Superior temporal gyrus (tissue), 1 donor: ENCODE data around the gene SYS1.

Experiments used
- DNase-seq: peaks from one replicate; pipeline ENCODE4 v3.0.0-alpha.2; 2016; ENCODE audit errors: extremely low spot score

SYS1 gene

DNA sequence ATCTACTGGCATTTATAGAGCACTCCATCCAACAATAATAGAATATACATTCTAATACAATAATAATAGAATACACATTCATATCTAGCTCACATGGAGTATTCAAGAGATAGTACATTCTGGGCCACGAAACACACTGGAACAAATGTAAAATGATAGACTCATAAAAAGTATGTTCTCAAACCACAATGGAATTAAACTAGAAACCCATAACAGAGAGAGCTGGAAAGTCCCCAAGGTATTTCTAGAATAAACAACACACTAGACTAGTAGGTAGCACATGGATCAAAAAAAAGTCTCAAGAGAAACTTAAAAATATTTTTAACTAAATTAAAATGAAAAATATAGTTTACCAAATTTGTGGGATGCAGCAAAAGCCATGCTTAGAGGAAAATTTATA, 24.3 kb downstream of the SYS1 start:
- DNase-seq = no peak

DNA sequence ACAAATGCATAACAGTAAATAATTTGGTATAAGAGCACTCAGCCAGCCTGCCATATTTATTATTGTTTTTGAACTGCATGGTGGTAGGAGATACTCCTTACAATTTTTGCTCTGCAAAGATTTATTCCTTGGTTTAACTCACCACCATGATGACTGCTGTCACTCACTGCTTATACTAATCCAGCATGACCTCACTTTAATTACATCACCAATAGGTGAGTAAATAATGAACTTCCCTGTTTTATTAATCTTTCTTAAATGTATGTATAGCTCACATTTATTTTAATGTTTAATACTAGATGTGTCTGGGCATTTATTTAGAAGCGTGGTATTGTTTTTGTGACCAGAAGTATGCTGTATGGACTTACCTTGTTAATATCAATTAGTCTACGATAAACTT, 28.0 kb downstream of the SYS1 start:
- DNase-seq = no peak

DNA sequence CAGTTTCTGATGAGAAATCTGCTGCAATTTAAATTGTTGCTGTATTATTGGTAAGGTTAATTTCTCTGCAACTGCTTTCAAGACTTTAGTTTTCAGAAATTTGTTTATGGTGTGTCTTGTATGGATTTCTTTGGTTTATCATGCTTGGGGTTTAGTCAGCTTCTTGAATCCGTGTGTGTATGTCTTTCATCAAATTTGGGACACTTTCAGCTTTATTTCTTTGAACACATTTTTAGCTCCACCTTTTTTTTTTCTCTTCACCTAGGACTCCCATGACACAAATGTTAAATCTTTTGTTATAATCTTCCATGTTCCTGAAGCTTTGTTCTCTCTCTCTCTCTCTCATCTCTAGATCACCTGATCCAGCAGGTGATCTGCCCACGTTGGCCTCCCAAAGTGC, 28.6 kb downstream of the SYS1 start:
- no peak for DNase-seq

DNA sequence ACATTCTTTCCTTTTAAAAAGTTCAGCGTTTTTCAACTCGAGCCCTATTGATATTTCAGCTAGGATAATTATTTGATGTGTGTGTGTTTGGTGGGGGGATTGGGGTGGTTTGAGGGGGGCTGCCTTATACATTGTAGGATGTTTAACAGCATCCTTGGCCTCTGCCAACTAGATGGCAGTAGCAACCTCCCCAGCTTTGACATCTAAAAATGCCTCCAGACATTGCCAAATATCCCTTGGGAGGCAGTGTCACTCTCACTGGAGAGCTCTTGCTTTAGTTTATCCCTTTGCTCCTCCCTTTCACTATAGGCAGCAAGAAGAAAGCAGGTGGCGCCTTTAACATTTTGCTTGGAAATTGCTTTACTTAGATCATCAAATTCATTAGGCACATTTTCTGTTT, 29.8 kb downstream of the SYS1 start:
- peak; percentile 80 for DNase-seq

DNA sequence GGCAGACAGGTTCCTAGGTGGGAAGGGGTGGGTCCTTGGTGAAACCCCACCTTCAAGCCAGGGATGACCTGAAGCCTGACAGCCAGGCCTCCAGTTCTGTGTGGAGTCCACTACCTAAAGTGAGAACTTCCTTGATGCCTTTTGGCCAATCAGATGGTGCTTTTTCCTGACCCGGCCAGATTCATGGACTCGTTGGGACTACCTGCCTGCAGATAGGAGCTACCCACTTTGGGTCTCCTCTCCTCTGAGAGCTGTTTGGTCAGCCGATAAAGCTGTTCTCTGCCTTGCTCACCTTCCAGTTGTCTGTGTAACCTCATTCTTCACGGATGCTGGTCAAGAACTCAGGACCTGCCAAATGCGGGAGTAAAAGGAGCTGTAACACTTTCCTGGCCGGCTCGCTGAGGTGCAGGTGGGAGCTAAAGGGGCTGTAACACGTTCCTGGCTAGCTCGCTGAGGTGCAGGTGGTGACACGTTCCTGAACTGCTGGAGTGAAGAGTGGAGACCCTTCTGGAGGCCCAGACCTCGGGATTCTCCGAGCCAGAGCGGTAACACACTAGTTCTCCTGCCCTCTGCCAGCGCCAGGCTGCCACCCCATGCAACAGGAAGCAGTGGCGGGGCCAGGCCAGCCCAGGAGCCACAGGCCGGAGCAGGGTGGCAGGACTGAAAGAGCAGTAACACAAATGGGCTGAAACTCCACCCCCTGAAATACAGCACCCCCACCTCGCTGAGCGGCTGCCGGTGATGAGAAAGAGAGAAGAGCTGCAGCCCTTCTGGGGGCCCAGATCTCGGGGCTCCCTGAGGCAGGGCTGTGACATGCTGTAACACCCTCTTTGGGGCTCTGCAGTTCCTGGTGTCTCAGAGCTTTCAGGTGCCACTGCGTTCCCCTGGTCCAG, 31.5 kb downstream of the SYS1 start:
- no peak for DNase-seq

DNA sequence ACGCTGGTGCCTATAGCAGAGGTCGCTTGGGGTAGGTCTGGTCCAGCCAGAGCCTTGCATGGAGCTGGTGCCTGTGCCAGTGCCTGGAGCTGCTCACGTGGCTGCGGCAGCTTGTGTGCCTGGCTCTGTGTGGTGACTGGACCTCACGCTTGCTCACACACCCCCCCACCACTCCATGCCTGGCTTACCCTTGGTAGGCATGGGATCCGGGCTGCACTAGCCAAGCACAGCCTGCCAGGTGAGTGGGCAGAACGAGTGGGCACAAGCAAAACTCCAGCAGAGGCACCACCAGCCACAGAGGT, 32.1 kb downstream of the SYS1 start:
- no peak for DNase-seq

DNA sequence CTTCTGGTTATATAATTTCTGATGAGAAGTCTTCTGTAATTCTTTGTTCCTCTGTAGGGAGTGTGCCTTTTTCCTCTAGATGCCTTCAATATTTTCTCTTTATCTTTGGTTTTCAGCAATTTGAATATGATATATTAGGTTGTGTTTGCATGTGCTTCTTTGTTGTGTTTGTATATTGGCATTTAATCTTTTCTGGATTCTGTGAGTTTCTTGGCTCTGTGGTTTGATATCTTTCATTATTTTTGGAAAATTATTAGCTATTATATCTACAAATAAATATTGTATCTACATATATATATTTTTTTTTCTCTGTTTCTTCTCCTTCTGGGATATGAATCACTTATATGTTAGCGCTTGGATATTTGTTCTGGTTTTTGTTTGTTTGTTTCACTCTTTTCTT, 36.1 kb downstream of the SYS1 start:
- DNase-seq = no peak

DNA sequence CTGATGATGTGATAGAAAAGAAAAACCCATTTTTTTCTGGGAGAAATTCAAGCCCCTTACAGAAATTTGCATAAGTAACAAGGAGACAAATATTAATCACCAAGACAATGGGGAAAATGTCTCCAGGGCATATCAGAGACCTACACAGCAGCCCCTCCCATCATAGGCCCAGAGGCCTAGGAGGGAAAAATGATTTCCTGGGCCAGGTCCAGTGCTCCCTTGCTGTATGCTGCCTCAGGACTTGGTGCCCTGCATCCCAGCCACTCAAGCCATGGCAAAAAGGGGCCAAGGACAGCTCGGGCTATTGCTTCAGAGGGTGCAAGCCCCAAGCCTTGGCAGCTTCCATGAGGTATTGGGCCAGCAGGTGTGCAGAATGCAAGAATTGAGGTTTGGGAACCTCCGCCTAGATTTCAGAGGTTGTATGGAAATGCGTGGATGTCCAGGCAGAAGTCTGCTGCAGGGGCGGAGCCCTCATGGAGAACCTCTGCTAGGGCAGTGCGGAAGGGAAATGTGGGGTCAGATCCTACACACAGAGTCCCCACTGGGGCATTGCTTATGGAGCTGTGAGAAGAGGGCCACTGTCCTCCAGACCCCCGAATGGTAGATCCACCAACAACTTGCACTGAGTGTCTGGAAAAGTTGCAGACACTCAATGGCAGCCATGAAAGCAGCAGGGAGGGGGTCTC, 37.5 kb downstream of the SYS1 start:
- no peak for DNase-seq

DNA sequence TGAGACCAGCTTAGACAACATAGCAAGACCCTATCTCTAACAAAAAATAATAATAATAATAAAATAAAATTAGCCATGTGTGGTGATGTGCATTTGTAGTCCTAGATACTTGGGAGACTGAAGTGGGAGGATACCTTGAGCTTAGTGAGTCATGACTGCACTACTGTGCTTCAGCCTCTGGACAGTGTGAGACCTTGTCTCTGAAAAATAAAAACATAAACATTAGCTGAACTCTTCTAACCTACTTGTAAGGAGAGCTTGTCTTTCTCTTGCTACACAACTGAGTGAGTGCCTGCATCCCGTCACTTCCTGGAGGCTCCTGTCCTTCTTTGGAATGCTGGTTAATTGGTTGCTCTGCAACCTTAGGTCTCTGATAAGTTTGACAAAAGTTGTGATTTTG, 40.0 kb downstream of the SYS1 start:
- no peak for DNase-seq

DNA sequence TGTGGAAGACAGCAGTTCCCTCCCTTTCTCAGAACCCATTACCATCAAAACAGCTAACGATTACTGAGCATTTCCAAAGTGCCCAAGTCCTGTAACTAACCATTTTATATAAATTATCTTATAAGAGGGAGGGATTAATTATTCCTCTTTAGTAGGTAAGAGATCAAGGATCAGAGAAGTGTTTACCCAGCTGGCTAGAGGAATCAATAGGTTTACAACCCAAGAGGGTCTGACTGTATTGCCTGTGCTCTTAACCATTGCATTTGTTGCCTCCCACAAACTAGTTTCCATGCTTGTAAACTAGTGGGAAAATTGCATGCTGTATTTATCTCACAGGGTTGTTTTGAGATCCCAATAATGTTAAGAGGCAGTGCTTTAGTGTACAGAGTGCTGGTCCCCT, 41.5 kb downstream of the SYS1 start:
- DNase-seq = no peak

DNA sequence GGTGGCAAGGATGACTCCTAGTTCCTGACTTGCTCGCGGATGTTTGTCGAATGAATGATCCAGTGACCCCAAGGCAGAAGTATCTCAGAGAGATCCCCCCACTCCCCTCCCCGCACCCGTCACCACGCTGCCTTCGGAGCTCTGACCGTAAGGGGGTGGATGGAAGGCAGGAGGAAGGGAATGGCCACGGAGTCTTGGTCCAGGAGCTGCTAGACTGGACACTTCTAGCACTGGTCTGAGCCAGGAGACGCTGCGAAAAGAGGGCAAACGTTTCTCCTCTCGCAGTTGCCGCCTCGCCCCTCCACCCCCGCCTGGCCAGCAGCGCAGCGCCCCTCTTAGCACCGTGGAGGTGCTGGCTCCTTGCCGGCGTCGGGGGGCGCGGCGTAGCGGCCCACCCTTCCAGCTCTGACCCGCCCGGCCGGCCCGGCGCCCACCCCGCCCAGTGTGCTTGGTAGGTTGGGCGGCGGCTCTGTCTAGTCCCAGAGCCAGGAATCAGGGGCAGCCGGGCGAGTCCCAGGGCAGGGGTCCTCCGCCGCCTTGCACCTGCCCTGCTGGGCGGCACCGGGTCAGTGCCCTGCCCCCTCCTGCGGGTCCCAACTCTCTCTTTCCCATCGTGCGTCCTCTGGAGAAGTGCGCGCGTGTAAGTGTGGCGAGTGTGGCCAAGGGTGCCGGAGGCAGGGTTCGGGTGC, 42.8 kb downstream of the SYS1 start:
- no peak for DNase-seq

DNA sequence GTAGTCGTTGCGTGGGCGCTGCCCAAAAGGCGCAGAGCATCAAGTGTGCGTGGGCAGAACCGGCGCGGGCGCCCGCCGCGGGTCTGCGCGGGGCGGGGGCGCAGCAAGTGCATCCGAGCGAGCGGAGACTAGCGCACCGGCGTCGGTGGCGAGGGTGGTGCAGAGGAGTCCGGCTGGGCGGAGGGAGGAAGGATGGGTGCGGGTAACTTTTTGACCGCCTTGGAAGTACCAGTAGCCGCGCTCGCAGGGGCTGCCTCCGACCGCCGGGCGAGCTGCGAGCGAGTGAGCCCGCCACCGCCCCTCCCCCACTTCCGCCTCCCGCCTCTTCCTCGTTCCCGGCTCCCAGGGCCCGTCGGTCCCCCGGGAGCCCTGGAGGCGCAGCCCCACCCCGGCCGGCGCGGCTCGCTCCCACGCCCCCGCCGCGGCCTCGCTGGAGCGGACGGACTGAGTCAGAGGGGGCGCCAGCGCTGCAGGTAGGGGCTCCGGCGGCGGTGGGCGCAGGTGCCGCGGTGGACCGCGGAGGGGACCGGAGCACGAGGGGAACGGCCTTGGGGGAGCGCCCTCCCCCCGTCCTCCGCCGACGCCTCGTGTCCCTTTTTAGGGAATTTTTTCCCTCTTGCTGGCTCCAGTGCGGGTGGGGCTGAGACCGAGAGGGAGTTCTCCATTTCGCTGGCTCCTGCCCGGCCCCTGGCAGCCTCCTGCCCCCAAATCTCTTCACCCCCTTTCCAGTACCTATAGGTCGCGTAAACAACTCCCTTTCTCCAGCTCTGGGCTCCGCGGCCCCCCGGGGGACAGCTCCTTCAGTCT, 43.5 kb downstream of the SYS1 start:
- DNase-seq = peak; percentile 51

DNA sequence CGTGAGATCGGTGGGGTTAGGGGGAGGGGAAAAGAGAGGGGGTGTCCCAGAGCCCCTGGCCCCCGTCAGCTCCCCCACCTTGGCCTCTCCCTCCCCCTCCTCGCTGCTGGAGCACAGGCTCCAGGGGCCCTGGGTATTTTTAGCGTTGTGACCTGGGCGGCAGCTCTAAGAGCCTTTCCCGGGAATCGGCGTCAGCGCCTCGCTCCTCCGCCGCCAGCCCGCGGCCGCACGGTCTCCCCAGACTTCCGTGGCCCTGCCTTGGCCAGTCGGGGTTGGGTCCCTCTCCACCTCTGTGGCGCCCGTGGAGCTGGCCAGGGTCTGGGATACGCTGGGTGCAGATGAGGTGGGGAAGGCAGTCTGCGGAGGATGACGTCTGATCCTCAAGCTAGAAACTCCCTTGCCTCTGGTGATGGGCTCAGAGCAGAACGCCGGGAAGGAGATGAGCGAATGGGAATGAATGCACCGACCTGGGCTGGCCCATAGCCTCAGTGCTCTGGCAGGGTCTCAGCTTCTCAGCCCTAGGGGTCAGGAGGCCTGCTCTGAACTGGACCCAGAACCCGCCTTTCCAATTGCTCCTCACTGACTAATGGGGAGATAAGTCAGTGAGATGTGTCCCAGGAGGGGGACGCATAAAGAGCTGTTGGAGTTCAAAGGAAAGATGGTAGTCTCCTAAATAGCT, 44.2 kb downstream of the SYS1 start:
- DNase-seq = no peak

DNA sequence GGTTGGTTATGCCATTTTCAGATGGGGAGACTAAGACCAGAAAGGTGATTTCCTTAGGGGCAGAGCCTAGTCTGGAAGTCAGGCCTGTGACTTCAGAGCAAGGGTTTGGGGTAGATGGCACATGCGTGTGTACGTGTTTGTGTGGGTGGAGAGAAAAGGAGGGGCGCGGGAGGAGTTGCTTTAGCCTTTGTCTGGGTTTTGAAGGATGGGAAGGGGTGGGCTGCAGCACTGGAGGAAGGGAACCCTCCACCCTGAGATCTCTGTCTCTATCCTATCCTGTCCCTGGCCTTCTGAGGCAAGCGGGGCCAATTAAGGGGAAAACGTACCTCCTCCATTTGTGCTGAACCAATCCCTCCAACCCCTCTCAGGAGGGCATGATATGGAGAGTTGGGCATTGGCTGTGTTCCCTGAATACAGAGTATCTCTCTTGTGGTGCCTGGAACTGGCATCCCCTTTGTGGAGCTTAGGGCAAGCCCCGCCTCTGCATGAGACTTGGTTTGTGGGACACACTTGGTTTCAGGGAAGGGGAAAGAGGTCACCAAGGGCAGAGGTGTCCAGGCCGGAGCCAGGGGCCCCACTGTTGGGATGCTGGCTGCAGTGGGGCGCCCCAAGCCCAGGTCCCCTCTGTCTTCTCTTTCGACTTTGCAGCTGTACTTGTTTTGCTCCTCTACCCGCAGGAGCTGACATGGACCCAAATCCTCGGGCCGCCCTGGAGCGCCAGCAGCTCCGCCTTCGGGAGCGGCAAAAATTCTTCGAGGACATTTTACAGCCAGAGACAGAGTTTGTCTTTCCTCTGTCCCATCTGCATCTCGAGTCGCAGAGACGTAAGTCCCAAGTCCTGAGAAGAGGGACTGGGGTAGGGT, 45.1 kb downstream of the SYS1 start, which contains the start of gene DBNDD2:
TSS of gene DBNDD2 (plus strand) at position 507 of the 863 bp plus-strand sequence. CDS start at position 686, 179 bp downstream.
- peak; percentile 95 for DNase-seq

DNA sequence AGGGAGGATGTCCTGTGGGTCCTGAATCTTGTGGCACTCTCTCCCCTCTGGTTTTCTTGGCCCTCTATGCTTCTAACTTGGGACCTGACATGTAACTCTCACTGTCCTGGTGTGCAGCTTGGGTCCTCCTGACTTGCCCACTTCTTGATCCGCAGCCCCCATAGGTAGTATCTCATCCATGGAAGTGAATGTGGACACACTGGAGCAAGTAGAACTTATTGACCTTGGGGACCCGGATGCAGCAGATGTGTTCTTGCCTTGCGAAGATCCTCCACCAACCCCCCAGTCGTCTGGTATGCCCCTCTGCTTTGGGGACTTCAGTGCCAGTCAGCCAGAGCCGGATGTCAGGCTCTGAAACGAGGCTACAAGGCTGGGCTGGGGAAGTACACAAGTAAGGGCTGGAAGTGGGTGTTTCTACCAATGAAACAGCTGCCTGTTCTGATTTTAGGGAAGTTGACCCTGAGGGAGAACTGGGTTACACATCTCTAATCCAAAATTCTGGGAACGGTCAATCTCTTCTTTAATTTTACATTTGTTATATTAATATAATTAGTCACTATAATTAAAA, 45.8 kb downstream of the SYS1 start:
- DNase-seq = peak; percentile 65

DNA sequence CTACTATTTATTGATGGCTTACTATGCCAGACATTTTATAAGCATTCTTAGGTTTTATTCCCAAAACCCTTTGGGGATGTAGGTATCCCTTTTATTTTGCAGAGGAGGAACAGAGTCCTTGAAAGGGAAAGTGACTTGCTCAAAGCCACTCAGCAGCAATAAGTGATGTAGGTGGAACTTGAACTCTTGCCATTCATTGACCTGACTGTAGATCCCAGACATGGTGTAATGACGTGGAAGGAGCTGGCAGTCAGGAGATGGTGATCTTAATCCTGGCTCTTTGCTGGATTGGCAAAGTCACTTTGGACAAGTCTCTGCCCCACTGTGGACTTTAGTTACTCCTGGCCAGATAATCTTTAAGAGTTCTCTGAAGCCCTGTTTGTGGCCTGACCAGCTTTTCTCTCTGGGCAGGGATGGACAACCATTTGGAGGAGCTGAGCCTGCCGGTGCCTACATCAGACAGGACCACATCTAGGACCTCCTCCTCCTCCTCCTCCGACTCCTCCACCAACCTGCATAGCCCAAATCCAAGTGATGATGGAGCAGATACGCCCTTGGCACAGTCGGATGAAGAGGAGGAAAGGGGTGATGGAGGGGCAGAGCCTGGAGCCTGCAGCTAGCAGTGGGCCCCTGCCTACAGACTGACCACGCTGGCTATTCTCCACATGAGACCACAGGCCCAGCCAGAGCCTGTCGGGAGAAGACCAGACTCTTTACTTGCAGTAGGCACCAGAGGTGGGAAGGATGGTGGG, 46.7 kb downstream of the SYS1 start:
- DNase-seq = no peak

DNA sequence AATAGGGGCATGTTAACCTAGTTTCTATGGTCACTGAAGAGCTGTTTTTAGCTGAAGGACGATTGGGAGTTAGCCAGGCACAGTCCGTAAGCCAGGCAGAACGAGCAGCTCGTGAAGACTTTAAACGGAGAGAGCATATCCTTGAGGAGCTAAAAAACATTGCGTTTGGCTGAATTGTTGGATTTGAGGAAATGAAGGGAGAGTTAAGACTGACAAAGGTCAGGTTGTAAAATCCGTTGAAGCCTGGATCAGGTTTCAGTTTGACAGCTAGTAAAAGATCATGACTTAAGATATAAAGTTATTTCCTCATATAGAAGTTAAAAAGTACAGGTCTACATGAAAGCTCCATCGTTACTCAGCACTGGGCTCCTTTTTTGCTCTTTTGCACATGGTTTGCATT, 47.9 kb downstream of the SYS1 start:
- no peak for DNase-seq

DNA sequence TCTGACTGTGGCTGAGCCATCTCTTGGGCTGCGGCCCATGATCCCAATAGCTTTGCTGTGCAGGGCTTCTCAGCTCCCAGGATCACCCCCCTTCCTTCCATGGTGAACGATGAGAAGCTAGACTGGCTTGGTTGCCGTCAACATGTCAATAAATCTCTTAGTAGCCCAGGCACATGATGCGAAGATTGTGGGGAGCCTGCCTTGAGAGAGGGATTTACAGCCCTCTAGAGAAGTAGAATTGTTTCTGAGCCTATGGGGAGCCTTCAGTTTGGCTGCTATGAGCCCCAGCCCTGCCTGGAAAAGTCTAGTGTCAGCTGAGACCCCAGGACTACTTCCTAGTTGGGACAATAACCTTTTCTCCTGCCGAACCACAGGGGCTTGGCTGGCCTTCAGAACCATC, 49.7 kb downstream of the SYS1 start:
- no peak for DNase-seq

DNA sequence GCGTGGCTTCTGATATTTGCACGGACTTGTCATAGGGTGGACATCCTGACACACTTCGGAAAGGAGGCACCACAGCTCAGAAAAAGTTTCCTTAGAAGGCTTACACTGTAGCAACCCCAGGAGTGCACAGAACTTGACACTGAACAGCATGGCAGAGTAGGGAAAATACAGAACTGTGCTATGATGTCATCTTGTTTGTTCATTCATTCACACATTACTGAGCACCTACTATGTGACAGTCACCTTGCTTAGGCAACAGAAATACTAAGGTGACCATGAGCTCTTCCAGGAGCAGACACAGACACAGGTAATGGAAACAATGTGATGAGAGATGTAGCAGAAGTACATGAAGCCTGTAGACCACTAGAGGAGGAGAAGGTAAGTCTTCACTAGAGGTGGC, 50.5 kb downstream of the SYS1 start:
- no peak for DNase-seq
